GDM1 (cell line): ENCODE results near the gene PTPN2.
"Not testable (repeated sequence)": the region's sequence is repeated elsewhere in the genome, so short reads cannot be mapped to it uniquely, and the experiment has no call there.

Experiments used
- DNase-seq: peaks from one replicate; lab custom pipeline; 2025; lab: John Stamatoyannopoulos, UW

The PTPN2 gene

GRCh38 chr18:12883684-12884405 lies at the start of gene PTPN2:
Gene PTPN2, minus strand, starts transcription at chr18:12884237. Its CDS starts 96 bp downstream, at chr18:12884141.
- peak; percentile 92 for DNase-seq

DNA sequence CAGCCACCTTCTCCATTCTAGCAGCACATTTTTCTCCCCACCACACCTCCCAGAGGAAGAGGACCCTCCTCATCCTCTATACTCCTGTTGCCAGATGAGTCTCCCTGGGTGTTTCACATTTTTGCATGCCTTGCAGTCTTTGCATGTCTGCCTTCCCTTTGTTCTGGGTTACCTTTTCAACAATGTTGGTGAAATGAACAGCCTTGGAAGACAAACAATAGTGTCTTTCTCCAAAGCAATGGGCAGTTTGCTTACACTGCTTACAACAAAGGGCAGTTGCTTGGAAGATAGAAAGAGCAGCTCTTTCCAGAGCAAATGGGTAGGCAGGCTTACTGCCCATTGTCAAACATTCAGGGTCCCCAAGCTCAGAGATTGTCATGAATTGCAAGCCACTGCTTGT lies 49.3 kb upstream of the PTPN2 start:
- no peak for DNase-seq

DNA sequence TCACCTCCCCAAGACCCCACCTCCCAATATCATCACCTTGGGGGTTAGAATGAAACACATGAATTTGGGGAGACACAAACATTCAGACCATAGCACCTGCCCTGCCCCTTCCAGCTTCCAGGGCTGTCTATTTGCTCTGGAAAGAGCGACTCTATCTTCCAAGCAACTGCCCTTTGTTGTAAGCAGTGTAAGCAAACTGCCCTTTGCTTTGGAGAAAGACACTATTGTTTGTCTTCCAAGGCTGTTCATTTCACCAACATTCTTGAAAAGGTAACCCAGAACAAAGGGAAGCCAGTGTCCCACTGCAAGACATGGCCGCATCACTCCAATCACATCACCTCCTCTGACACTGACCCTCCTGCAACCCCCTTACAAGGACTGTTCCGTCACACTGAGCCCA lies 46.9 kb upstream of the PTPN2 start:
- DNase-seq = no peak

DNA sequence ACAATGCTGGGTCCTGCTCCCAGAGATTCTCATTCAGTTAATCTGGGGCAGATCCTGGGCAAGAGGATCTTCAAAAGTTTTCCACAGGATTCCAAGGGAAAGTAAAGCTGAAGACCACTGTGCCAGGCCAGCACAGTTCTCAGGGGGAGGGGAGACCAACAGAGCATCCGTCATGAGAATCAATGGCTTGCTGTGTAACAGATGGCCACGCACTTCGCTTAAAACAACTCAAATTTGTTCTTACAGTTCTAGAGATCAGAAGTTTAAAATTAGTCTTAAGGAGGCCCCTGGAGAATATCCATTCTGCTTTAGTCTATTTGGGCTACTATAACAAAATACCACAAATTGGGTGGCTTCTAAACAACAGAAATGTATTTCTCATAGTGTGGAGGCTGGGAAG lies 46.3 kb upstream of the PTPN2 start:
- DNase-seq = no peak

DNA sequence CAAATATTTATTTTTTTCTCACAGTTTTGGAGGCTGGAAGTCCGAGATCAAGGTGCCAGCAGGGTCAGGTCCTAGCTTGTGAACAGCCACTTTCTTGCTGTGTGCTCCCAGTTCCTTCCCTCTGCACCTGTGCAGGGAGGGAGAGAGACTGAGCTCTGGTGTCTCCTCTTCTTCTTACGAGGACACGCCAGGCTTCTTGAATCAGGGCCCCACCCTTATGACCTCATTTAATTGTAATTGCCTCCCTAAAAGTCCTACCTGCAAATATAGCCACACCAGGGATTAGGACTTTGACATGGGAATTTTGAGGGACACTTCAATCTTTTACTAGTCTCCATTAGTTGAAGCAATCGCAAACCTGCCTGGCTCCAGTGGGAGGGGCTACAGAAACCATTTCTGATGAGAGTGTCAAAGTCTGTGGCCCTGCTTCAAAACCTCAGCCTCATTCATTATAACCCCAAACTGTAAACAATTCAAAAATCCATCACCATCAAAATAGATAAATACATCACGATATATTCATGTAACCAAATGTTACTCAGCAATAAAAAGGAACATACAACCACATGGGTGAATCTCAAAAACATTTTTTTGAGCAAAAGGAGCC lies 45.5 kb upstream of the PTPN2 start:
- DNase-seq = no peak

DNA sequence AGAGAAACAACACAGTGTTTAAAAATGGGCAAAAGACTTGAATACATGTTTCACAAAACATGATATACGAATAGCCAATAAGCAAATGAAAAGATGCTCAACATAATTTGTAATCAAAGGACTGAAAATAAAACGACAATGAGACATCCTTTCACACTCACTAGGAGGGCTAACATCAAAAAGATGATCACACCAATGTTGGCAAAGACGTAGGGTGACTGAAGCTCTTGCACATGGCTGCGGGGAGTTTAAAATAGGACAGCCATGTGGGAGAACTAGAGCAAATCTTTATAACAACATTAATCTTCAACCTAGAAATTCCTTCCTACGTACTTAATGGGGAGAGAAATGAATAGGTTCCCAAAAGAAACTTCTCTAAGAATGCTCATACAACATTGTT lies 44.6 kb upstream of the PTPN2 start:
- no peak for DNase-seq

- DNase-seq = no peak
These were observed 44.2 kb upstream of the PTPN2 start for GRCh38 chr18:12928206-12928605.

DNA sequence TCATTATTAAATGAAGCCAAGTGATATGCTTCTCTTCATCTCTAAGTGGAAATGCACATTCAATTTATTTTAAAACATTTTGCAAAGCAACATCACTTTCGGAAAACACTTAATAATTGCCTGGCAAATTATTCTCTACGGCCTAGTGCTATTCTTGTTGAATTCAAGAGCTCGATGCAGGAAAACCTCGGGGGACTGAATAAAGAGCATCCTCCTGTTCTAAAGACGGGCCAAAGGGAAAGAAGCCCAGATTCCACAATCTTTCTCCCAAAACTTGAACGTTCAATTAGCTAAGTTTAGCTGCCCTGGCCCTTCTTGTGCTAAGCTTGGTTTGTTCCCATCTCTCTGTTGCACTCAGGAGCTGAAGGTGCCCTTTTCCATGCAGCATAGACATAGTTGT lies 40.6 kb upstream of the PTPN2 start:
- DNase-seq = no peak

GRCh38 chr18:12922266-12922665 lies 38.2 kb upstream of the PTPN2 start:
- no peak for DNase-seq

DNA sequence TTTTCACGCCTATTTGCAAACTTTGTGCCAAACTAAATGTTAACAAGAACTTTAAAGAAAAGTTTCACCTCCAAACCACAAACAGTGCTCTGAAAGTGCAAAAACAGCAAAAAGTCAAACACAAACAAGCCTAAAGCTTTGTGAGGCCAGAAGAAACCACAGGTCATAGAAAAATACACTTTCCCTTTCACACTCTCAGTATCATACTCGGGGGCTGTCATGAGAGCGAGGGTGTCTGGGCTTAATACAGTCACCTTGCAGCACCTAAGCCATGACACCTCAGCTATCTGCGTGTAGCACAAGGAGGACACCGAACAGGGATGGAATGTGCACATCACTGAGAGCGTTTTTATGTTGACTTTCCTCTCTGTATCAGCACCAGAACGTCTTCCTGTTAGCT lies 37.1 kb upstream of the PTPN2 start:
- no peak for DNase-seq

DNA sequence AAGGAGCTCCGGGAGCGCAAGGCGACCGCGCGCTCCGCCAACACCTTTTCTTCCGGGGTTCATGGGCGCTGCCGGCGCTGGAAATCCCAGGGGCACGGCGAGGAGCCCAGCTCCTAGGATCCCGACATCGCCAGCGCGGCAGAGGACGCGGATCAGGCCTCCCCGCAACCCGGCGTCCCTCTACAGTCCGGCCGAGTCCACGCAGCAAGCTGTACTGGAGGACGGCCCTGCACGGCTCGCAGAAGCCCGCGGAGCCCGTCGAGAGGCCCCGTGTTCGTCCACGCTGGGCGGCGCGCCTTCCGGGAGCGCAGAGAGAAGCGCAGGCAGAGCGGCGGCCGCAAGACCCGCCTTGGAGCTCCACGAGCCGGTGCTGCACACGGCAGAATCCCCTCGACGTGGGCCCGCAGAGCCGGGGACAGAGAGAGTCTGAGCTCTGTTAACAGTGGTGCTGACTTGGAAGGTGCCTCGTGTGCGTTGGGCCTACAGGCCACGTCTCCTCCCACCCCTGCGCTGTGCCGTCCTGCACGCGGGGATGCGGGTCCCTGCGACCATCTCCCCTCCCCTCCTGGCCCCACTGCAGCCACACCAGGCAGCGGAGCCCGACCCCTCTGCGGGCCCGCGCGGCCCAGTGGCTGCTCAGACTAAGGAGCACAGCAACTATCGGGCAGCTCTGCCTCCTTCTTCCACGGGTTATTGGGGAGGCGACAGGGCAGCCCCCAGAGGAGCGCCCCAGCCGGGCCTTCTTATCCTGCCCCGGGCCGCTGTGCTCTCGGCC lies 28.1 kb upstream of the PTPN2 start:
- no peak for DNase-seq

GRCh38 chr18:12911025-12911928 lies 27.2 kb upstream of the PTPN2 start:
- no peak for DNase-seq

DNA sequence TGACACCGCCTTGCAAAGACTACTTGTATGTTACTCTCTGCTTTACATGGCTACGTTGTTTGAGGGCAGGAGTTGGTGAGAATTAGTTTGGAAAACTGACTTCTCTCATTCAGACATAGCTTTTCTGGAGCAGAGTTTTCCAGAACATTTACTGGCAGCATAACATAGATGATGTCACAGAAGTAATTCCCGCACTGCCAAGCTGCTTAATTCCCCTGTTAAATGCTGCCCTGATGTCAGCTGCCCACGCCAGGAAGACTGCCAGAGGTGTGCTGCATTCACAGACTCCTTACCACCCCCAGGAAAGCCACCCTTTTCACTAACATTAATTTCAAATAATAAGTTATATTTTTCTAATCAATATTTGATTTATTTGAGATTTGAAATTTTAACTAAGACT lies 24.7 kb upstream of the PTPN2 start:
- DNase-seq = no peak

DNA sequence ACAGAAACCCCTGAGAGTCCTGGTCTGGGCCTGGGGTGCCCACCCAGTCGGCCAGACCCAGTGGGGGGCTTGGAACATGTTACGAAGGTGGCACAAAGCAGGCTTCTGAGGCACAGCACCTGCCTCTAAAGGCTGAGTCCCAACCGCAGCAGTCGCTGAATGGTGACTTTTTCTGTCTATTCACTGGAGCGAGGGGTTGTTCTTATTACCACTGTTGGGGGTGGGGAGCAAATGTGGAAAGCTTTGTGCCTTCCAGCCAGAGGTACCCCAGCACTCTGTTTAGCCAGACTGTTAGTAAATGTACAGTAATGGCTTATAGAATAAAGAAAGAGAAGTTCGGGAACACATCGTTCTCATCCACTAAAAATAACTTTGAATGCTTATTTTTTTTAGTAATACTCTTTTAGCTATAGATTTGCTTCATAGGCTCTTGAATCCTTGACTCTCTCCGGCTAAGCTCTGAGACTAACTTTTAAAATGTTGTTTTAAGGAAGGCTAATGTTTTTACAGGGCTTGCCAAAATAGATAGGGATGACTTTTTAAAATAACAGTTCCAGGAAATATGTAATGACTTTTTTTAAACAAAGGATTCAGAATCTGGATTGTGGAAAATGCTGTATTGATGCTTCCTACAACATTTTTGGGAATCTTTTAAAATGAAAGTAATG lies 23.4 kb upstream of the PTPN2 start:
- no peak for DNase-seq

- no peak for DNase-seq
These were observed 22.7 kb upstream of the PTPN2 start for GRCh38 chr18:12906773-12907172.

DNA sequence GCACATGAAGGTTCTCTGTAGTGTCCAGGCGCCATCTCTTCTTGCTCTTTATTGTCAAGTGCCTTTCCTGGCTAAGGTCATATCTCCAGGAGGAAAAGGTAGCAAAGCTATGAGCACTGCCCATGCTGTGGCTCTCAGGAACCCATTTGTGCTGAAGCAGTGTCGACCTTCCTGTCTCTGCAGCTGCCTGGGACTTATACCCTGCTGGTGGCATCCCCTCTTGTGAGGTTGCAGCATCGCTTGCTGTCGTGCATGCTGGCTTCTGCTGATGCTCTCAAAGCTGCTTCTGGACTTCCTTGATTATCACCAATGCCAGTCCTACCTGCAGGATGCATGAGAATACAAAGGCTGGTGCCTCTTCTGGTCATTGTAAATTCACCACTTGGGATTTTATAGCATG lies 22.1 kb upstream of the PTPN2 start:
- DNase-seq = no peak

DNA sequence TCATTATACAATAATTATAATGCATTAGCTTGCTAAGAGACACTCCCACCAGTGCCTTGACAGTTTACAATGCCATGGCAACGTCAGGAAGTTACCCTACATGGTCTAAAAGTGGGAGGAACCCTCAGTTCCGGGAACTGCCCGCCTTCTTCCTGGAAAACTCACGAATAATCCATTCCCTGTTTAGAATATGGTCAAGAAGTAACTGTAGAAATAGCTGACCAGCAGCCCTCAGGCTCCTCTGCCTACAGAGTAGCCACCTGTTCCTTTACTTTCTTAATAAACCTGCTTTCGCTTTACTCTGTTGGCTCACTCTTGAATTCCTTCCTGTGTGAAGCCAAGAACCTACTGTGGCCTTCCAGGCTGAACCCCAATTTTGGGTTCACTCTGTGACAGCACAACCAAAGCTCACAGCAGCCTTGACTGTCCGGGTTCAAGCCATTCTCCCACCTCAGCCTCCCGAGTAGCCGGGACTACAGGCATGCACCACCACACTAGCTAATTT lies 20.0 kb upstream of the PTPN2 start:
- DNase-seq = no peak

DNA sequence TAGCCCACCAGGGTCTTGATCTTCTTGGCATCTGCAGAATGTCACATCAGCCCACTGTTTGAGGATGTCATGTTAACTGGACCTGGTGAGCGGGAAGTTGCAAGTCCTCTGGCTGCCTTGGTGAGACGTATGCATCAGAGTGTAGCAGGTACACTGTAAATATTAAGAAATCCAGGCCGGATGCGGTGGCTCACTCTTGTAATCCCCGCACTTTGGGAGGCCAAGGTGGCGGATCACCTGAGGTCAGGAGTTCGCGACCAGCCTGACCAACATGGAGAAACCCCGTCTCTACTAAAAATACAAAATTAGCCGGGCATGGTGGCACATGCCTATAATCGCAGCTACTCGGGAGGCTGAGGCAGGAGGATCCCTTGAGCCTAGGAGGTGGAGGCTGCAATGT lies 17.2 kb upstream of the PTPN2 start:
- not testable (repeated sequence) for DNase-seq

- DNase-seq = not testable (repeated sequence)
These were observed 12.8 kb upstream of the PTPN2 start for GRCh38 chr18:12896784-12897333.

GRCh38 chr18:12895626-12896025 lies 11.6 kb upstream of the PTPN2 start:
- DNase-seq = no peak

DNA sequence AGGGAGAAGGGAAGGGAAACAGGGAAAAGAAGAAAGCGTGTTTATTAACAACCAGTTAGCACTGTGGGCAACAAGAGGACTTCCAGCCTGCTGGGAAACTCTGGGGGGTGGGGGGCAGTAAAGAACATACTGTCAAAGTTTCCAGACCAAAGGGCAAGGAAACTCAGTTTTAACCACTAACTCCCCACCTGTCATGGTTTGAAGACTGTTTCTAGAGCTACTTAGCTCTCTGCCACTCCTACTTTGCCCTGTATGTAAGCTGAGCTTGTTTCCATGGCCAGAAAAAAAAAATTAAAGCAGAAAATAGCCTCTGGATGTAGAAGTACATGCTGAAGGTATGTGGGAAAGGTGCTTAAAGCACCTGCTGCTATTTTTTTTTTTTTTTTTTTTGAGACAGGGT lies 11.0 kb upstream of the PTPN2 start:
- no peak for DNase-seq
